SK-N-SH treated with all-trans-retinoic acid at 6 μM for 48 hours (cell line): ENCODE measurements around the gene EN2.
A peak's percentile ranks its signal among the peaks of the same experiment; 100 is the strongest.

ENCODE experiments used
- ATAC-seq: fragments of 200-7000 bp; cut with Tn5 transposase; 3 replicates; pipeline ENCODE4 v1.9.1; 2020; ENCODE audit warnings: mild to moderate bottlenecking, moderate library complexity
- ARNTL ChIP-seq: fragments of 450-650 bp; formaldehyde crosslinking; IDR thresholded peaks from 2 replicates; pipeline ENCODE4 v1.5.0; 2020; ENCODE audit warnings: low read depth, mild to moderate bottlenecking, moderate library complexity, borderline replicate concordance
- BACH2 ChIP-seq: fragments of 250-450 bp; sonication (Bioruptor Pico); IDR thresholded peaks from 2 replicates; pipeline ENCODE4 v1.9.0; 2021; ENCODE audit warnings: mild to moderate bottlenecking, borderline replicate concordance
- CSDC2 ChIP-seq: fragments of 250-450 bp; sonication (Bioruptor Pico); IDR thresholded peaks from 2 replicates; pipeline ENCODE4 v1.5.0; 2020; ENCODE audit warnings: mild to moderate bottlenecking, moderate library complexity
- CSRNP3 ChIP-seq: fragments of 250-450 bp; sonication (Bioruptor Pico); IDR thresholded peaks from 2 replicates; pipeline ENCODE4 v1.5.1; 2021; ENCODE audit warnings: mild to moderate bottlenecking, moderate library complexity
- ESRRG ChIP-seq: fragments of 250-450 bp; sonication (Bioruptor Pico); IDR thresholded peaks from 2 replicates; pipeline ENCODE4 v1.6.1; 2021; ENCODE audit warnings: mild to moderate bottlenecking
- GLIS3 ChIP-seq: fragments of 250-450 bp; sonication (Bioruptor Pico); IDR thresholded peaks from 2 replicates; pipeline ENCODE4 v1.5.0; 2020; ENCODE audit warnings: mild to moderate bottlenecking, moderate library complexity
- ISL1 ChIP-seq: fragments of 250-450 bp; sonication (Bioruptor Pico); IDR thresholded peaks from 2 replicates; pipeline ENCODE4 v2.1.2; 2022; ENCODE audit warnings: mild to moderate bottlenecking, moderate library complexity
- OSR1 ChIP-seq: fragments of 250-450 bp; sonication (Bioruptor Pico); IDR thresholded peaks from 2 replicates; pipeline ENCODE4 v1.8.0; 2022; ENCODE audit warnings: moderate library complexity, mild to moderate bottlenecking, inconsistent platforms
- PATZ1 ChIP-seq: fragments of 250-450 bp; sonication (Bioruptor Pico); IDR thresholded peaks from 2 replicates; pipeline ENCODE4 v1.8.0; 2020; ENCODE audit warnings: mild to moderate bottlenecking, moderate library complexity, borderline replicate concordance
- POU6F1 ChIP-seq: fragments of 250-450 bp; sonication (Bioruptor Pico); IDR thresholded peaks from 2 replicates; pipeline ENCODE4 v1.8.0; 2021; ENCODE audit warnings: low read depth, mild to moderate bottlenecking, moderate library complexity, borderline replicate concordance
- PPARA ChIP-seq: fragments of 250-450 bp; sonication (Bioruptor Pico); IDR thresholded peaks from 2 replicates; pipeline ENCODE4 v1.5.0; 2020; ENCODE audit warnings: mild to moderate bottlenecking, borderline replicate concordance
- RARB ChIP-seq: fragments of 250-450 bp; sonication (Bioruptor Pico); IDR thresholded peaks from 2 replicates; pipeline ENCODE4 v1.8.0; 2021; ENCODE audit warnings: mild to moderate bottlenecking, moderate library complexity
- SNAI2 ChIP-seq: fragments of 250-450 bp; sonication (Bioruptor Pico); IDR thresholded peaks from 2 replicates; pipeline ENCODE4 v1.5.0; 2020; ENCODE audit warnings: mild to moderate bottlenecking, moderate library complexity
- TCF4 ChIP-seq: fragments of 250-450 bp; sonication (Bioruptor Pico); IDR thresholded peaks from 2 replicates; pipeline ENCODE4 v1.8.0; 2021; ENCODE audit warnings: mild to moderate bottlenecking, moderate library complexity, borderline replicate concordance
- TOX ChIP-seq: fragments of 250-450 bp; sonication (Bioruptor Pico); IDR thresholded peaks from 2 replicates; pipeline ENCODE4 v1.8.0; 2021; ENCODE audit warnings: mild to moderate bottlenecking, moderate library complexity, borderline replicate concordance
- TSHZ2 ChIP-seq: fragments of 250-450 bp; sonication (Bioruptor Pico); IDR thresholded peaks from 2 replicates; pipeline ENCODE4 v1.5.0; 2020; ENCODE audit warnings: mild to moderate bottlenecking, moderate library complexity
- ZC3H10 ChIP-seq: fragments of 250-450 bp; sonication (Bioruptor Pico); IDR thresholded peaks from 2 replicates; pipeline ENCODE4 v1.5.1; 2021; ENCODE audit warnings: mild to moderate bottlenecking, moderate library complexity
- ZFP30 ChIP-seq: fragments of 450-650 bp; formaldehyde crosslinking; IDR thresholded peaks from 2 replicates; pipeline ENCODE4 v1.5.0; 2022; ENCODE audit warnings: mild to moderate bottlenecking, moderate library complexity
- ZNF565 ChIP-seq: fragments of 450-650 bp; formaldehyde crosslinking; conservative IDR thresholded peaks from 2 replicates; pipeline ENCODE4 v1.5.0; 2020; ENCODE audit warnings: low read depth, mild to moderate bottlenecking, moderate library complexity
- ZNF70 ChIP-seq: fragments of 450-650 bp; formaldehyde crosslinking; IDR thresholded peaks from 2 replicates; pipeline ENCODE4 v1.5.0; 2020; ENCODE audit warnings: mild to moderate bottlenecking, moderate library complexity
- ZNF8 ChIP-seq: fragments of 450-650 bp; formaldehyde crosslinking; IDR thresholded peaks from 2 replicates; pipeline ENCODE4 v1.5.0; 2020; ENCODE audit warnings: mild to moderate bottlenecking, moderate library complexity

Gene EN2

GRCh38 chr7:155455776-155456737 lies 1.9 kb upstream of the EN2 start:
- ATAC-seq: no peak; the same call in 2 of the 3 replicates
- TF ChIP-seq POU6F1 (no peak), PPARA (CRISPR knock-in tag) (no peak), TCF4 (CRISPR knock-in tag) (no peak), ZNF70 (CRISPR knock-in tag) (no peak), ARNTL (CRISPR knock-in tag) (no peak), TOX (CRISPR knock-in tag) (no peak), CSRNP3 (CRISPR knock-in tag) (no peak), CSDC2 (CRISPR knock-in tag) (no peak), SNAI2 (CRISPR knock-in tag) (no peak), ZFP30 (CRISPR knock-in tag) (no peak), ZNF565 (no peak), RARB (CRISPR knock-in tag) (no peak), ZNF8 (CRISPR knock-in tag) (no peak), GLIS3 (CRISPR knock-in tag) (no peak), ISL1 (CRISPR knock-in tag) (no peak), ESRRG (CRISPR knock-in tag) (no peak), PATZ1 (CRISPR knock-in tag) (no peak), BACH2 (CRISPR knock-in tag) (no peak)
- TF ChIP-seq, all 23 proteins: peak for 0

- peak; percentile 65 for ATAC-seq
- TF ChIP-seq OSR1 (CRISPR knock-in tag): no peak
- TF ChIP-seq TSHZ2 (CRISPR knock-in tag): no peak
- no peak for TF ChIP-seq TOX (CRISPR knock-in tag)
- TF ChIP-seq GLIS3 (CRISPR knock-in tag): no peak
- no peak for TF ChIP-seq BACH2 (CRISPR knock-in tag)
Measured at GRCh38 chr7:155456738-155457543, 988 bp upstream of the EN2 start.

- TF ChIP-seq ZC3H10 (CRISPR knock-in tag) (no peak), ZNF8 (CRISPR knock-in tag) (no peak), PPARA (CRISPR knock-in tag) (no peak), TCF4 (CRISPR knock-in tag) (no peak), CSDC2 (CRISPR knock-in tag) (no peak), GLIS3 (CRISPR knock-in tag) (no peak)
- no peak for ATAC-seq
Measured at GRCh38 chr7:155457544-155458110, 302 bp upstream of the EN2 start.
